ENCODE results near the gene PRKCA. TPM values are rescaled to one million over a fixed set of nuclear protein-coding genes. Genes with fewer than 3 reads are reported as not detected.

Gene PRKCA
- total and polyA plus RNA-seq, 2 donors (not counting 3 experiments of a cell fraction or from before 2014, with no cell fraction given), result 7.5 to 34.2 TPM

GRCh38 chr17:66515974-66516373, 213.6 kb downstream of the PRKCA start:
- CTCF ChIA-PET, result interaction anchor here (0.6 kb wide), 1 partner anchor 137 kb away, joined by 3 read pairs; no protein-coding TSS in a partner anchor
- Histone ChIP-seq H3K9me1 (replicated peaks; ENCODE audit: control insufficient read depth, extremely low read depth, insufficient read depth, low read length) (no peaks in the 10 kb centered on the region), H3K4me1 (ENCODE audit: control insufficient read depth, extremely low read depth, insufficient read depth, low read length) (no peaks in the 10 kb centered on the region), H3K27ac (ENCODE audit: insufficient read depth, low read depth, low read length) (no peak overlapping the region), H3K79me2 (ENCODE audit: control insufficient read depth, insufficient read depth, low read length) (no peaks in the 10 kb centered on the region), H3K27me3 (ENCODE audit: control insufficient read depth in 2 of 2, insufficient read depth in 2 of 2, low read length in 2 of 2) (no peaks in the 10 kb centered on the region), H3K36me3 (ENCODE audit: control insufficient read depth in 2 of 2, extremely low read depth in 1 of 2, insufficient read depth in 2 of 2, low read length in 2 of 2) (no peaks in the 10 kb centered on the region), H3K4me2 (ENCODE audit: insufficient read depth, low read length) (no peak overlapping the region), H3K9me3 (replicated peaks; ENCODE audit: control insufficient read depth, insufficient read depth, low read length) (no peaks in the 10 kb centered on the region), H3K9ac (replicated peaks; ENCODE audit: extremely low read depth, insufficient read depth, low read length) (no peak overlapping the region), H3K4me3 (replicated peaks in 1 of 3; ENCODE audit: insufficient read depth in 1 of 3, low read depth in 1 of 3, low read length in 3 of 3) (no peak overlapping the region), H2AFZ (ENCODE audit: low read depth, low read length) (no peak overlapping the region), H4K20me1 (replicated peaks; ENCODE audit: control insufficient read depth, extremely low read depth, insufficient read depth, low read length) (no peaks in the 10 kb centered on the region)
- POLR2A ChIA-PET, result no interaction called here
- no peak for FAIRE-seq
- dilution Hi-C loops (cut with MboI; ENCODE audit: extremely low pct_ligation_motif_present, low sequenced_read_pairs) (no loop called here), intact Hi-C loops (cut with micrococcal nuclease) (no loop called here)
- TF ChIP-seq EZH2 (IDR thresholded peaks at IDR 0.05; ENCODE audit: borderline replicate concordance, low read depth, low read length, severe bottlenecking) (no peak), MYC (IDR thresholded peaks at IDR 0.05; ENCODE audit: low read depth, low read length) (no peak), CTCF (IDR thresholded peaks at IDR 0.05; ENCODE audit: extremely low read depth in 1 of 2, insufficient read depth in 1 of 2, low read depth in 1 of 2, low read length in 2 of 2) (no peak), FOS (IDR thresholded peaks at IDR 0.05; ENCODE audit: borderline replicate concordance, insufficient read depth, low read length) (no peak), POLR2AphosphoS5 (IDR thresholded peaks at IDR 0.05; ENCODE audit: insufficient read depth, low read depth, low read length) (no peak), GATA2 (IDR thresholded peaks at IDR 0.05; ENCODE audit: insufficient read depth, insufficient read length, low read depth, low read length) (no peak), JUN (IDR thresholded peaks at IDR 0.05; ENCODE audit: borderline replicate concordance, insufficient read depth, insufficient read length, low read depth) (no peak), POLR2A (IDR thresholded peaks at IDR 0.05; ENCODE audit: low read depth, low read length) (no peak), MAX (IDR thresholded peaks at IDR 0.05; ENCODE audit: insufficient read depth, insufficient read length) (no peak)
- no TSS peak for BruUV-seq (replicated peaks)
- no peak for DNase-seq (ENCODE audit: low read depth, low spot score)

Measured in endothelial cell of umbilical vein (primary cell).